Osteocyte (in vitro differentiated cells): Measurements from ENCODE around the gene SIRT3. TPM values are rescaled to one million over a fixed set of nuclear protein-coding genes. Genes with fewer than 3 reads are reported as not detected.

ENCODE experiments used
- DNase-seq: peaks from one replicate; pipeline ENCODE4 v3.0.0; 2021; ENCODE audit warnings: mixed read lengths; ENCODE audit not compliant: unreplicated experiment; ENCODE audit errors: extremely low spot score
- H3K27ac Mint-ChIP-seq: one replicate; pipeline ENCODE4 v1.8.0; 2021; ENCODE audit warnings: mild to moderate bottlenecking, mixed read lengths; ENCODE audit not compliant: unreplicated experiment
- H3K27me3 Mint-ChIP-seq: one replicate; pipeline ENCODE4 v1.8.0; 2021; ENCODE audit warnings: mixed read lengths; ENCODE audit not compliant: unreplicated experiment
- H3K36me3 Mint-ChIP-seq: one replicate; pipeline ENCODE4 v1.8.0; 2021; ENCODE audit warnings: mixed read lengths; ENCODE audit not compliant: unreplicated experiment
- H3K4me1 Mint-ChIP-seq: one replicate; pipeline ENCODE4 v1.8.0; 2021; ENCODE audit warnings: mixed read lengths; ENCODE audit not compliant: unreplicated experiment
- H3K4me3 Mint-ChIP-seq: one replicate; pipeline ENCODE4 v1.8.0; 2021; ENCODE audit warnings: mild to moderate bottlenecking, moderate library complexity, mixed read lengths; ENCODE audit not compliant: unreplicated experiment
- H3K9me3 Mint-ChIP-seq: one replicate; pipeline ENCODE4 v1.8.0; 2021; ENCODE audit warnings: mixed read lengths; ENCODE audit not compliant: unreplicated experiment
- total RNA-seq: library from RNA; stranded (reverse); gene quantifications from 2 replicates; pipeline ENCODE4 v1.2.1, GENCODE V29; 2021
- TF ChIP-seq, protein P1 (sequence below): fragments of 200-600 bp; sonication (generic); IDR thresholded peaks from 2 replicates; pipeline ENCODE4 v1.5.0; 2021; ENCODE audit warnings: antibody characterized with exemption, mild to moderate bottlenecking, moderate library complexity

Gene SIRT3
- total RNA-seq, 1 donor from 2014 or later = 25.7 TPM

DNA sequence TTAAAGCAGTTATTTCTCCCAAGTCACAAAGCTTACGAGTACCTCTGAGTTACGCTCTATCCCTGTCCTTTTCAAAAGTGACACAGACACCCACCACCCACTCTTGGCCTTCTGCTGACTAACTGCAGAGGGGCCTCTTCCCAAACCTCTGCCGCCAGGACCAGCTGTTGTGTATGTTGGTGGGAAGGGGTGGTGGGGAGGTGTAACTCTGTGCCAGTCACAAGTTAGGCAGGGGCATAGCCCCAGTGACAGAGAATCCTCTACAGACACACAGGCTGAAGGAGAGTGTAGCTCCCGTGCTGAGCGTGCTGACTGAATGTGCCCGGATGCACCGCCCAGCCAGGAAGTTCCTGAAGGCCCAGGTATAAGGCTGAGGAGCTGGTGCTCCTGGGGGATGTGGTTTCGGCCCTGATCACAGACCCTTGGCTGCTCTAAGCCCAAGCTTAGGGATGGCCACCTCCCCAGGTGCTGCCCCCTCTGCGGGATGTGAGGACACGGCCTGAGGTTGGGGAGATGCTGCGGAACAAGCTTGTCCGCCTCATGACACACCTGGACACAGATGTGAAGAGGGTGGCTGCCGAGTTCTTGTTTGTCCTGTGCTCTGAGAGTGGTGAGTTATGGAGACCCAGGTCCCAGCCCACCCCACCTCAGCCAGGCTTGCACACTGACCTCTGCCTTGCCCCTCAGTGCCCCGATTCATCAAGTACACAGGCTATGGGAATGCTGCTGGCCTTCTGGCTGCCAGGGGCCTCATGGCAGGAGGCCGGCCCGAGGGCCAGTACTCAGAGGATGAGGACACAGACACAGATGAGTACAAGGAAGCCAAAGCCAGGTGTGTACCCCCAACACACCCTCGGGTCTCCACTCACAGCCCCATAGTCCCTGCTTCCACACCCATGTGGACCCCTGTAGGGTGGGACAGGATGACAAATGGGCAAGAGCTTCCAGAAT lies 23.7 kb downstream of the SIRT3 start:
- Mint-ChIP-seq H3K27ac (peak overlapping the region; percentile 38), H3K27me3 (no peaks in the 10 kb centered on the region), H3K4me1 (peaks cover 16% of the 10 kb centered on the region), H3K36me3 (peaks cover 10% of the 10 kb centered on the region), H3K4me3 (no peak overlapping the region), H3K9me3 (no peaks in the 10 kb centered on the region)
- TF ChIP-seq, protein P1, sequence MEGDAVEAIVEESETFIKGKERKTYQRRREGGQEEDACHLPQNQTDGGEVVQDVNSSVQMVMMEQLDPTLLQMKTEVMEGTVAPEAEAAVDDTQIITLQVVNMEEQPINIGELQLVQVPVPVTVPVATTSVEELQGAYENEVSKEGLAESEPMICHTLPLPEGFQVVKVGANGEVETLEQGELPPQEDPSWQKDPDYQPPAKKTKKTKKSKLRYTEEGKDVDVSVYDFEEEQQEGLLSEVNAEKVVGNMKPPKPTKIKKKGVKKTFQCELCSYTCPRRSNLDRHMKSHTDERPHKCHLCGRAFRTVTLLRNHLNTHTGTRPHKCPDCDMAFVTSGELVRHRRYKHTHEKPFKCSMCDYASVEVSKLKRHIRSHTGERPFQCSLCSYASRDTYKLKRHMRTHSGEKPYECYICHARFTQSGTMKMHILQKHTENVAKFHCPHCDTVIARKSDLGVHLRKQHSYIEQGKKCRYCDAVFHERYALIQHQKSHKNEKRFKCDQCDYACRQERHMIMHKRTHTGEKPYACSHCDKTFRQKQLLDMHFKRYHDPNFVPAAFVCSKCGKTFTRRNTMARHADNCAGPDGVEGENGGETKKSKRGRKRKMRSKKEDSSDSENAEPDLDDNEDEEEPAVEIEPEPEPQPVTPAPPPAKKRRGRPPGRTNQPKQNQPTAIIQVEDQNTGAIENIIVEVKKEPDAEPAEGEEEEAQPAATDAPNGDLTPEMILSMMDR = no peak
- no peak for DNase-seq

DNA sequence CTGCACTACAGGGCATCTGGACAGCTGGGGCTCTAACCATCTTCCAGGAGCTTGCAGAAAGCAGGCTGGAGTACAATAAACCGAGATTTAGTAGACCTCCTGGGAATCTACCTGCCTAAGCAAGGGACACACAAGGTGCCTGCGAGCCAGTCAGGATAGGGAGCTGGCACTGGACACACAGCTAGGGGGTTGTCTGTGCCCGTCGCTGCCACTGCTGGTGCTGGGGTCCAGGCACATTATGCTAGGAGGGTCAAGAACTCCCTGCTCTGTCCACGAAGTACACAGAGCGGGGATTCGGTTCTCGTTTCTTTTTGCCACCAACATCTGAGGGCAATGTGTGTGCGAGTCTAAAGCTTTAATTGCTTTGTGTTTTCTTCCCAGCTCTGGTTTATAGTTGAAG lies 24.4 kb downstream of the SIRT3 start:
- no peak overlapping the region for H3K27ac Mint-ChIP-seq
- H3K4me3 Mint-ChIP-seq = no peak overlapping the region
- DNase-seq = no peak

DNA sequence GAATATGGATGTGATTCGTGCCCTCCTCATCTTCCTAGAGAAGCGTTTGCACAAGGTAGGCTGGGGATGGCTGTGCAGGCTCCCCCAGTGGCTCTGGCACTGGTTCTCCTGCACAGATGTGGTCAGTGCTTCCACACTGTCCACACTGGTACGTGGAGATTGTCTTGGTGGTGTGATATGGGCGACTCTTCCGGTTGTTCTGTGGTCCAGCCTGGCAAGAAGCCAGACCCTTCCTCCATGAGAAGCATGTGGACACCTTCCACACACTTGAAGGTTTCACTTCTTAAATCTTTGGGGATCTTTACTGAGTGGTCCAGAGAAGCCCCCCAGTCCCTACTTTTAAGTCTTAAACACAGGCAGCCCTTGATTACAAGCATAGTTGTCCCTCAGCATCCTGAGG lies 24.8 kb downstream of the SIRT3 start:
- no peak for DNase-seq
- Mint-ChIP-seq H3K27ac (no peak overlapping the region), H3K4me1 (peaks cover 17% of the 10 kb centered on the region), H3K36me3 (peaks cover 10% of the 10 kb centered on the region), H3K27me3 (no peaks in the 10 kb centered on the region), H3K9me3 (no peaks in the 10 kb centered on the region), H3K4me3 (peak overlapping the region; percentile 44)
- TF ChIP-seq, protein P1 = no peak

More for the DNA sequence above, 24.4 kb downstream of the SIRT3 start:
- TF ChIP-seq, protein P1 = no peak
- Mint-ChIP-seq H3K4me1 (peaks cover 16% of the 10 kb centered on the region), H3K36me3 (peaks cover 10% of the 10 kb centered on the region), H3K27me3 (no peaks in the 10 kb centered on the region), H3K9me3 (no peaks in the 10 kb centered on the region)

DNA sequence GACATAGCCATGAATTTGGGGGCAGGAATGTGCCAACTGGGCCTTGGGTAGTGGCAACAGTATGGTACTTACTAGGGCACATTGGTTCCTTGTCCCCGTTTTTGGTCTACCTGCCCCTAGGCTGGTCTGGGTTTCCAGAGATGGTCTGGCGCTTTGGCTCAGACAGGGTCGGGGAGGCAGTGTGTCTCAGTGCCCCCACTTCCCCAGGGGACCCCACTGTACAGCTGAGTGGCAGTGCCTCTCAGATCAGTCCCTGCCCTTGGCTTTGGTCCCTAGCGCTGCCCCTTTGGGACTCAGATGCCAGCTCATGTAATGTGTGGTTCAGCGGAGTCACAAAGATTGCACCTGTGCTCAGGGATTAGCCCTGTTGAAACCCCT lies 25.4 kb downstream of the SIRT3 start:
- Mint-ChIP-seq H3K27ac (no peak overlapping the region), H3K4me1 (peaks cover 22% of the 10 kb centered on the region), H3K27me3 (no peaks in the 10 kb centered on the region), H3K36me3 (peaks cover 10% of the 10 kb centered on the region), H3K4me3 (no peak overlapping the region), H3K9me3 (no peaks in the 10 kb centered on the region)
- TF ChIP-seq, protein P1 = no peak
- DNase-seq = no peak

DNA sequence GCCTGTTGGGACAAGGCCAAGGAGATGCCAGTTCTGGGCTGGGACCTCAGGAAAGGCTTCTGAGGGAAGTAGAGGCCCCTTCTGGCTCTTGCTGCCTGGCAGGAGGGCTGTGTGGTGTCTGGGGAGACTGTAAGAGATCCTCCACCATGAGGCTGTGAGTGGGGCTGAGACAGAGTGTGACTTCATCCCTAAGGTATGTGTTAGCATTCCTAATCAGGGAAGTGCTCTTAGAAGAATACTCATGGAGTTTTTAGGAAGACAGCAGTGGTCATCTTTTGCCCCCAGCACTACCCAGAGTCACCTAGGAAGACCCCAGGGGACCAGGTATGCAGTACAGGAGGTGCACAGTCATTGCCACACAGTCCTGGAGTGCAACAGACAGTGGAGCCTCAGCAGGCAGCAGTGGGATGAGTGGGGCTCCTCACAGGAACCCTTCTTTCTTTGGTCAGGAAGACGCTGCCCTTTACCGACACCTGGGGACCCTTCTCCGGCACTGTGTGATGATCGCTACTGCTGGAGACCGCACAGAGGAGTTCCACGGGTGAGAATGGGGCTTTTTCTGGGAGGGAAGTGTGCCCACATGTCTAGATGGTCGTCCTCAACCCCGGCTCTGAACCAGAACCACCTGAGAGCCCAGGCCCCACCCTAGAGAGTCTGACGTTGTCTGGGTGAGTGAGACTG lies 25.9 kb downstream of the SIRT3 start:
- DNase-seq = no peak
- Mint-ChIP-seq H3K27me3 (no peaks in the 10 kb centered on the region), H3K4me1 (peaks cover 27% of the 10 kb centered on the region), H3K9me3 (no peaks in the 10 kb centered on the region), H3K36me3 (peaks cover 10% of the 10 kb centered on the region), H3K27ac (peak overlapping the region; percentile 62), H3K4me3 (peak overlapping the region; percentile 94)
- TF ChIP-seq, protein P1 = no peak
